Mesothelial cell of epicardium (in vitro differentiated cells): ENCODE data around the gene KLHL29. TPM values are rescaled to one million over a fixed set of nuclear protein-coding genes. Genes with fewer than 3 reads are reported as not detected.

Experiments
- DNase-seq, 2 experiments: peaks; one replicate each; pipeline ENCODE4 v3.0.0; 2021; ENCODE audit warnings: low spot score in 2 of 2; ENCODE audit not compliant: unreplicated experiment in 2 of 2
- H3K27ac Mint-ChIP-seq: 2 replicates; pipeline ENCODE4 v1.8.0; 2021; ENCODE audit warnings: mixed read lengths
- H3K27me3 Mint-ChIP-seq: 2 replicates; pipeline ENCODE4 v1.8.0; 2021; ENCODE audit warnings: low read depth, mixed read lengths
- H3K36me3 Mint-ChIP-seq: 2 replicates; pipeline ENCODE4 v1.8.0; 2021; ENCODE audit warnings: mixed read lengths
- H3K4me1 Mint-ChIP-seq: 2 replicates; pipeline ENCODE4 v1.8.0; 2021; ENCODE audit warnings: mixed read lengths
- H3K4me3 Mint-ChIP-seq: 2 replicates; pipeline ENCODE4 v1.8.0; 2021; ENCODE audit warnings: mild to moderate bottlenecking, moderate library complexity, mixed read lengths
- H3K9me3 Mint-ChIP-seq: 2 replicates; pipeline ENCODE4 v1.8.0; 2021; ENCODE audit warnings: mixed read lengths
- CTCF ChIP-seq: fragments of 200-600 bp; sonication (generic); IDR thresholded peaks from one replicate; pipeline ENCODE4 v1.5.0; 2021; ENCODE audit warnings: antibody characterized with exemption; ENCODE audit not compliant: unreplicated experiment
- total RNA-seq: library from RNA; stranded (reverse); gene quantifications from 3 replicates; pipeline ENCODE4 v1.2.1, GENCODE V29; 2021

The KLHL29 gene
- total RNA-seq, 1 donor from 2014 or later: 28.3 TPM

- H3K27ac Mint-ChIP-seq: no peak overlapping the region
- peaks cover 13% of the 10 kb centered on the region for H3K4me1 Mint-ChIP-seq
- peaks cover 3% of the 10 kb centered on the region for H3K36me3 Mint-ChIP-seq
- TF ChIP-seq CTCF: no peak
- no peak for DNase-seq
- H3K9me3 Mint-ChIP-seq: no peaks in the 10 kb centered on the region
- H3K27me3 Mint-ChIP-seq: peaks cover 4% of the 10 kb centered on the region
- no peak overlapping the region for H3K4me3 Mint-ChIP-seq
Observed at GRCh38 chr2:23397478-23397877, 12.5 kb downstream of the KLHL29 start.

- DNase-seq: no peak
- H3K4me3 Mint-ChIP-seq: no peak overlapping the region
- no peaks in the 10 kb centered on the region for H3K27me3 Mint-ChIP-seq
- H3K4me1 Mint-ChIP-seq: peaks cover 19% of the 10 kb centered on the region
- no peak overlapping the region for H3K27ac Mint-ChIP-seq
- no peaks in the 10 kb centered on the region for H3K9me3 Mint-ChIP-seq
- peaks cover 3% of the 10 kb centered on the region for H3K36me3 Mint-ChIP-seq
- no peak for TF ChIP-seq CTCF
Observed at GRCh38 chr2:23399674-23400261, 14.8 kb downstream of the KLHL29 start.

- no peak for TF ChIP-seq CTCF
- Mint-ChIP-seq H3K4me1 (peaks cover 20% of the 10 kb centered on the region), H3K36me3 (peaks cover 3% of the 10 kb centered on the region), H3K4me3 (no peak overlapping the region), H3K27me3 (no peaks in the 10 kb centered on the region), H3K27ac (no peak overlapping the region), H3K9me3 (no peaks in the 10 kb centered on the region)
- DNase-seq: peak in 1 of 2 experiments; percentile 14
Observed at GRCh38 chr2:23400703-23401102, 15.7 kb downstream of the KLHL29 start.

- no peak for TF ChIP-seq CTCF
- H3K36me3 Mint-ChIP-seq: peaks cover 3% of the 10 kb centered on the region
- no peaks in the 10 kb centered on the region for H3K9me3 Mint-ChIP-seq
- peak overlapping the region; percentile 45 for H3K27ac Mint-ChIP-seq
- H3K27me3 Mint-ChIP-seq: no peaks in the 10 kb centered on the region
- H3K4me1 Mint-ChIP-seq: peaks cover 20% of the 10 kb centered on the region
- peak in 1 of 2 experiments; percentile 17 for DNase-seq
- no peak overlapping the region for H3K4me3 Mint-ChIP-seq
Observed at GRCh38 chr2:23401427-23402204, 16.6 kb downstream of the KLHL29 start.

- H3K9me3 Mint-ChIP-seq: no peaks in the 10 kb centered on the region
- peak in 1 of 2 experiments; percentile 17 for DNase-seq
- peaks cover 3% of the 10 kb centered on the region for H3K36me3 Mint-ChIP-seq
- peaks cover 20% of the 10 kb centered on the region for H3K4me1 Mint-ChIP-seq
- TF ChIP-seq CTCF: no peak
- no peak overlapping the region for H3K27ac Mint-ChIP-seq
- H3K27me3 Mint-ChIP-seq: no peaks in the 10 kb centered on the region
- no peak overlapping the region for H3K4me3 Mint-ChIP-seq
Observed at GRCh38 chr2:23402205-23402740, 17.3 kb downstream of the KLHL29 start.
